HL-60 (cell line): ENCODE measurements around the gene NPEPL1.

Source experiments
- DNase-seq, 2 experiments: peaks; one replicate each; pipeline ENCODE4 v3.0.0-alpha.2; 2010 to 2020; ENCODE audit warnings: low read depth in 1 of 2, low spot score in 1 of 2
- H3K27ac ChIP-seq: fragments of 250-450 bp; sonication (Bioruptor Pico); replicated peaks from 2 replicates; pipeline ENCODE4 v1.5.1; 2020; ENCODE audit warnings: mild to moderate bottlenecking, moderate library complexity
- H3K27me3 ChIP-seq: fragments of 250-450 bp; sonication (Bioruptor Pico); 2 replicates; pipeline ENCODE4 v1.5.1; 2021; ENCODE audit warnings: mild to moderate bottlenecking, moderate library complexity; ENCODE audit not compliant: insufficient read depth, poor library complexity, severe bottlenecking
- H3K4me3 ChIP-seq: replicated peaks from 2 replicates; pipeline ENCODE4 v1.5.1; 2011; ENCODE audit warnings: mild to moderate bottlenecking, control low read depth, low read length; ENCODE audit not compliant: insufficient read depth
- GABPA ChIP-seq: IDR thresholded peaks from 2 replicates; pipeline ENCODE4 v1.6.1; 2012; ENCODE audit warnings: low read depth
- POLR2AphosphoS5 ChIP-seq: IDR thresholded peaks from 2 replicates; pipeline ENCODE4 v1.6.1; 2012; ENCODE audit warnings: low read depth
- REST ChIP-seq: IDR thresholded peaks from 2 replicates; pipeline ENCODE4 v1.6.1; 2012; ENCODE audit warnings: low read depth; ENCODE audit not compliant: insufficient replicate concordance
- SPI1 ChIP-seq: IDR thresholded peaks from 2 replicates; pipeline ENCODE4 v1.6.1; 2012; ENCODE audit warnings: low read depth, mild to moderate bottlenecking, borderline replicate concordance
- TF ChIP-seq, protein P1 (sequence below): IDR thresholded peaks from one replicate; pipeline ENCODE4 v1.5.1; 2011; ENCODE audit warnings: low read length, control low read depth, inconsistent platforms; ENCODE audit not compliant: insufficient read depth

NPEPL1 gene

DNA sequence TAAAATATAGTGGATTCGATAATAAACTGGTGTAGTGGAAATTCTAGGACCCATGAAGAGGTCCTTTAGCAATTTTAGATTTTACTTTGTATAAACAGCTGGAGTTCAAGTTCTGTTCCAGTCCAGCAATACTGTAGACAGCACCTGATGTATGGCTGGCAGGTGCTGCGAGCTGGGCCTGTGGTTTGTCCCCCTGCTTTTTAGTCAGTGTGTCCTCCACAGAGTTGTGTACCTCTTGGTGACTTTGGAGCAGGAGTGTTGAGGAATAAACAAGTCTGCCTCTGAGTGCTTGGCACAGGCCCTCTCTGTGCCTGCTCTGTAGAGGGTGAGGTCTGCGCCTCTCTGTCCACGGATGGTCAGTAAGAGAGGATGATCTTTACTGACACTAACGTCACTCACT is 27.7 kb upstream of the NPEPL1 start:
- no peak overlapping the region for H3K4me3 ChIP-seq
- no peak overlapping the region for H3K27ac ChIP-seq
- no peak for DNase-seq
- TF ChIP-seq, protein P1, sequence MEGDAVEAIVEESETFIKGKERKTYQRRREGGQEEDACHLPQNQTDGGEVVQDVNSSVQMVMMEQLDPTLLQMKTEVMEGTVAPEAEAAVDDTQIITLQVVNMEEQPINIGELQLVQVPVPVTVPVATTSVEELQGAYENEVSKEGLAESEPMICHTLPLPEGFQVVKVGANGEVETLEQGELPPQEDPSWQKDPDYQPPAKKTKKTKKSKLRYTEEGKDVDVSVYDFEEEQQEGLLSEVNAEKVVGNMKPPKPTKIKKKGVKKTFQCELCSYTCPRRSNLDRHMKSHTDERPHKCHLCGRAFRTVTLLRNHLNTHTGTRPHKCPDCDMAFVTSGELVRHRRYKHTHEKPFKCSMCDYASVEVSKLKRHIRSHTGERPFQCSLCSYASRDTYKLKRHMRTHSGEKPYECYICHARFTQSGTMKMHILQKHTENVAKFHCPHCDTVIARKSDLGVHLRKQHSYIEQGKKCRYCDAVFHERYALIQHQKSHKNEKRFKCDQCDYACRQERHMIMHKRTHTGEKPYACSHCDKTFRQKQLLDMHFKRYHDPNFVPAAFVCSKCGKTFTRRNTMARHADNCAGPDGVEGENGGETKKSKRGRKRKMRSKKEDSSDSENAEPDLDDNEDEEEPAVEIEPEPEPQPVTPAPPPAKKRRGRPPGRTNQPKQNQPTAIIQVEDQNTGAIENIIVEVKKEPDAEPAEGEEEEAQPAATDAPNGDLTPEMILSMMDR: no peak
- no peak for TF ChIP-seq SPI1
- no peak for TF ChIP-seq GABPA
- no peak for TF ChIP-seq POLR2AphosphoS5
- no peak for TF ChIP-seq REST
- no peaks in the 10 kb centered on the region for H3K27me3 ChIP-seq

GRCh38 chr20:58665606-58666005 is 27.0 kb upstream of the NPEPL1 start:
- H3K27ac ChIP-seq: no peak overlapping the region
- TF ChIP-seq REST (no peak), GABPA (no peak), SPI1 (no peak), POLR2AphosphoS5 (no peak)
- TF ChIP-seq, protein P1: no peak
- DNase-seq: no peak
- no peak overlapping the region for H3K4me3 ChIP-seq
- no peaks in the 10 kb centered on the region for H3K27me3 ChIP-seq

- no peak for DNase-seq
- Histone ChIP-seq H3K4me3 (no peak overlapping the region), H3K27ac (no peak overlapping the region), H3K27me3 (no peaks in the 10 kb centered on the region)
- TF ChIP-seq POLR2AphosphoS5: no peak
- TF ChIP-seq, protein P1: no peak
- TF ChIP-seq SPI1: no peak
- TF ChIP-seq GABPA: no peak
- no peak for TF ChIP-seq REST
Observed at GRCh38 chr20:58666702-58667101, 25.9 kb upstream of the NPEPL1 start.
